HFF-Myc (cell line): ENCODE measurements around the gene MEGF11.
"Not testable (repeated sequence)": the region's sequence is repeated elsewhere in the genome, so short reads cannot be mapped to it uniquely, and the experiment has no call there.

Experiments used
- DNase-seq: peaks from one replicate; pipeline ENCODE4 v3.0.0-alpha.2; 2011; ENCODE audit warnings: low read depth; ENCODE audit errors: extremely low read depth
- H3K4me3 ChIP-seq: replicated peaks from 2 replicates; pipeline ENCODE4 v1.5.1; 2011; ENCODE audit warnings: low read depth, mild to moderate bottlenecking, control low read depth, low read length
- TF ChIP-seq, protein P1 (sequence below): IDR thresholded peaks from 2 replicates; pipeline ENCODE4 v1.5.1; 2012; ENCODE audit warnings: mild to moderate bottlenecking, low read depth, low read length, control low read depth; ENCODE audit errors: missing control alignments

Gene MEGF11

DNA sequence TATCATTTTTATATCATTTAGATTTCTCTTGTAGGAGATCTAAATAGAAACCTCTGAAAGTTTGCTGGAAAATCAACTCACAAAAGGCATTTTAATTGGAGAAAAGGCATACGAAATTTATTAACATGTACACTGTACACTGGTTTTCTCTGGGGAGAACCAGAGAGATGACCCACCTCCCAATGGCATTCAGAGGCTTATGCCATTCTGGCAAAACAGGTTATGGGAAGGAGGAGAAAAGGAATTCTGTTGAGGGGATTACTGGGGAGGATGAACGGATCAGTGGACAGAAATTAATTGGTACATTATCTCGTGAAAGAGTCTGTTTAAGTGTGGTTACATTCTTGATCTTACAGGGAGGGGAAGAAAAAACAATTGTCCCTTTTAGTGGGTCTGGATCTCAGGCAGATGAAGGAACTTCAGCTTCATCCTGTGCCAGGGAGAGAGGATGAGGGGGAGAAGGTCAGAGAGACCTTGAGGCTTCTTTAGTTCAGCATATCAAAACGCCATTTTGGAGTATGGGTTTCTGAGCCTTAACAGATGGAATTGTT is 367.8 kb downstream of the MEGF11 start:
- no peak overlapping the region for H3K4me3 ChIP-seq
- no peak for DNase-seq
- TF ChIP-seq, protein P1, sequence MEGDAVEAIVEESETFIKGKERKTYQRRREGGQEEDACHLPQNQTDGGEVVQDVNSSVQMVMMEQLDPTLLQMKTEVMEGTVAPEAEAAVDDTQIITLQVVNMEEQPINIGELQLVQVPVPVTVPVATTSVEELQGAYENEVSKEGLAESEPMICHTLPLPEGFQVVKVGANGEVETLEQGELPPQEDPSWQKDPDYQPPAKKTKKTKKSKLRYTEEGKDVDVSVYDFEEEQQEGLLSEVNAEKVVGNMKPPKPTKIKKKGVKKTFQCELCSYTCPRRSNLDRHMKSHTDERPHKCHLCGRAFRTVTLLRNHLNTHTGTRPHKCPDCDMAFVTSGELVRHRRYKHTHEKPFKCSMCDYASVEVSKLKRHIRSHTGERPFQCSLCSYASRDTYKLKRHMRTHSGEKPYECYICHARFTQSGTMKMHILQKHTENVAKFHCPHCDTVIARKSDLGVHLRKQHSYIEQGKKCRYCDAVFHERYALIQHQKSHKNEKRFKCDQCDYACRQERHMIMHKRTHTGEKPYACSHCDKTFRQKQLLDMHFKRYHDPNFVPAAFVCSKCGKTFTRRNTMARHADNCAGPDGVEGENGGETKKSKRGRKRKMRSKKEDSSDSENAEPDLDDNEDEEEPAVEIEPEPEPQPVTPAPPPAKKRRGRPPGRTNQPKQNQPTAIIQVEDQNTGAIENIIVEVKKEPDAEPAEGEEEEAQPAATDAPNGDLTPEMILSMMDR: no peak

DNA sequence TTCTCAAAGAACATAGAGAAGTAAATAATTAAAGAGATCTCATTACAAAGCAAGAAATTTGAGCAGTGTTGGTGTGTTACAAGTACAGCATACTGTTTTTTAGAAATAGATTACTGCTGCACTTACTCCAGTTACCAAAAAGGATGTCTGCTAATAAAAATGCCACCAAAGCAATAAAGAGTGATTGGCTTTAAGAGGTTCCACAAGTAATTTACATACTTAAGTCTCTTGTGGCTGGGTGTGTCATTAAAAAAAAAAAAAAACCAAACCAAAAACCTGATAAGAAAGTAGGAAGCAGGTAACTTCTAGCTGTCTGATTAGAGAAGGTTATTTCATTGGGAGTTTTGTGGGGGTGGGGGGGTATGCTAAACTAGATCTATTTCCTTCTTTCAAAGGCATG is 369.0 kb downstream of the MEGF11 start:
- TF ChIP-seq, protein P1: no peak
- H3K4me3 ChIP-seq: no peak overlapping the region
- no peak for DNase-seq

DNA sequence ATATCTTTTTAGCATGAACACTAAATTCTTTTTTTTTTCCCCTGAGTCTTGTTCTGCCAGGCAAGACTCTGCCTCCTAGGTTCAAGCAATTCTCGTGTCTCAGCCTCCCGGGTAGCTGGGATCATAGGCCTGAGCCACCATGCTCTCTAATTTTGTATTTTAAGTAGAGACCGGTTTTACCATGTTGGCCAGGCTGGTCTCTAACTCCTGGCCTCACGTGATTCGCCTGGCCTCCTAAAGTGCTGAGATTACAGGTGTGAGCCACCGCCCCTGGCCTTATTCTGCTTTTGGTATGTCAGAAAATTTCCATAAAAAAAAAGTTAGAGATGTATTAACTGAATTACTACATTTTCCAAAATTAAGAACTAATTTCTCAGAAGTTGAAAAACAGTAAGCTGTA is 370.0 kb downstream of the MEGF11 start:
- no peak overlapping the region for H3K4me3 ChIP-seq
- TF ChIP-seq, protein P1: no peak
- DNase-seq: no peak

DNA sequence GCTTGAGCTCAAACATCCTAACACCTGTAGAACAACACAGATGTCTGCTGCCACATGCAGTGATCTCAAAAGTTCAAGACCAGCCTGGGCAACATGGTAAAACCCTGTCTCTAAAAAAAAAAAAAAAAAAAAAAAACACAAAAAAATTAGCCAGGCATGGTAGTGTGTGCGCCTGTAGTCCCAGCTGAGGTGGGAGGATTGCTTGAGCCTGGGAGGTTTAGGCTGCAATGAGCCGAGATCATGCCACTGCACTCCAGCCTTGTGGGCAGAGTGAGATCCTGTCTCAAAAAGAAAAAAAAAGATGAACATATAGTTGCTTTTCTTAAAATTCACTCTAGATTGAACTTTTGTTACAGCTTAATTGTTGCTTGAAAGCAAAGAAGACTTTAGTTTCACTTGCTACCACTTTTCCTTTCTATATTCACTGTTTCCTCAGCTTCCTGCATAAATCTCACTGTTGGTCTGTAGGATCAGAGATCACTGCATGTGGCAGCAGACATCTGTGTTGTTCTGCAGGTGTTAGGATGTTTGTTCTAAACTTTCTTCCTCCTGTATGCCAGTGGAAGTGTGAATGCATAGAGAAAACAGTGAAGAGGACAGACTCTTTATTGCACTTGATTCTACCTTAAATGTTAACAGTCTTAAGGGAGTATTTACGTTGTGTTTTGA is 371.6 kb downstream of the MEGF11 start:
- TF ChIP-seq, protein P1: no peak
- no peak for DNase-seq
- H3K4me3 ChIP-seq: no peak overlapping the region

DNA sequence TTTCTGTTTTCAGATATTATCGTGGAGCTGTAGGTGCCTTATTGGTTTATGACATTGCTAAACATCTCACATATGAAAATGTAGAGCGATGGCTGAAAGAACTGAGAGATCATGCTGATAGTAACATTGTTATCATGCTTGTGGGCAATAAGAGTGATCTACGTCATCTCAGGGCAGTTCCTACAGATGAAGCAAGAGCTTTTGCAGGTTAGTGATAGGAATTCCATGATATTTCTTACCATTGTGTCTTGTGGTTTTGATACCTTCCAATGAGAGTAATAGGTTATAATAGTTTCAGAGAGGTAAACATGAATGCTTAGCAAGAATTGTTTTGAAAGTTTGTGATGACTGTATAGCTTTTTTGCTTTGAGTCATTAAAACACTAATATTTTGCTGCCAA is 375.8 kb downstream of the MEGF11 start:
- no peak overlapping the region for H3K4me3 ChIP-seq
- TF ChIP-seq, protein P1: no peak
- no peak for DNase-seq

DNA sequence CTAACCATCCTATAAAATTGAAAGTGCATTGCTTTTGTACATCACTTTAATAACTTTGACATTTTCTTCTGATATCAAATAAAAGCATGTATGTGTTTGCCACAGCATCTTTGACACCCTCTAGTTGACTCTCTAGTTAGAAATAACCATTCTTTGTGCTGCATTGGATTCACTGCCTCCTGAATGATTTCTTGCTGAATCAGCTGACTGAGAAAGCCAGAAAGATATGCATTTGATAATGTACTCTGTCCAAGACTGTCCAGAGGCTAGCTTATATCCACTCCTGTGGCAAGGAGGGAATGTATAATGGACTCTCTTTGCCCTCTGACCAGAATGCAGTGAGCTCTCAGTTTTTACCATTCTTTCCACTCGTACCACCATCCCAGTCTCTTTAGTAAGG is 378.1 kb downstream of the MEGF11 start:
- H3K4me3 ChIP-seq: no peak overlapping the region
- TF ChIP-seq, protein P1: no peak
- DNase-seq: no peak

DNA sequence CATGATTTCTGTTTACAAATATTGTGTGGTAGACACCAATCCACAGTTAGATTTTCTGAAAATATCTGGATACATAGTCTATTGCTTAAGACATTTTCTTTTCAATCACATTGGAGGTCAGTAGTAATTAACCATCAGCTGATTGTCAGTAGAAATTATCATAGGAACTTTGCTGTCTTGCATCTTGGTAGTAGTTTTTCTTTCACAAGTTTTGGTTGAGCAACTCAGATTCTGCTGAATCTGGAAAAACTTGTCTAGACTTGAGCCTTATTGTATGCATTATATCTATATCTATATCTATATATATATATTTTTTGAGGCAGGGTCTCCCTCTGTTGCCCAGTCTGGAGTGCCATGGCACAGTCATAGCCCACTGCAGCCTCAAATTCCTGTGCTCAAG is 380.3 kb downstream of the MEGF11 start:
- TF ChIP-seq, protein P1: no peak
- no peak overlapping the region for H3K4me3 ChIP-seq
- no peak for DNase-seq

DNA sequence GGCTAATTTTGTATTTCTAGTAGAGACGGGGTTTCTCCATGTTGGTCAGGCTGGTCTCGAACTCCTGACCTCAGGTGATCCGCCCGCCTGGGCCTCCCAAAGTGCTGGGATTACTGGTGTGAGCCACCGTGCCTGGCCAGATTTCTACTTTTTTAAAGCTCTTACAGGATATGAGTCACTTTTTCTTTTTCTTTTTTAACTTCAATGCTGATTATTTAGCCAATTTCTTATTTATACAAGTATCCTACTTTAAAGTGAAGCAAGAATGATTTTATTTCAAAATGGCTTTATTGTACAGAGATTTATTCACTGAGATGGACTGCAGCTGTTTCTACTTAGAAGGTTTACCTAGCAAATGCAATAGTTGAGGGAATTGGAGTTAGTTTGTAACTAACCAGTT is 381.0 kb downstream of the MEGF11 start:
- DNase-seq, H3K4me3 ChIP-seq: not testable (repeated sequence)

DNA sequence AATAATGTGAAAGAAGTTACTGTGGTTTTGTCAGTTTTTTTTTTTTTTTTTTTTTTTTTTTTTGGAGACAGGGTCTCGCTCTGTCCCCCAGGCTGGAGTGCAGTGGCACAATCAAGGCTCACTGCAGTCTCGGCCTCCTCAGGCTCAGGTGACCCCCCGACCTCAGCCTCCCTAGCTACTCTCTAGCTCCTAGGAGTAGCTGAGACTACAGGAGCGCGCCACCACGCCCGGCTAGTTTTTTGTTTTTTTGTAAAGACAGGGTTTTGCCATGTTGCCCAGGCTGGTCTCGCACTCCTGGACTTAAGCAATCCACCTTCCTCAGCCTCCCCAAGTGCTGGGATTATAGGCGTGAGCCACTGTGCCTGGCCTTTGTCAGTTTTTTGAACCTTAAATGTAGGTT is 381.7 kb downstream of the MEGF11 start:
- H3K4me3 ChIP-seq, DNase-seq: not testable (repeated sequence)
